Measurements from ENCODE around the gene NANP. TPM values are rescaled to one million over a fixed set of nuclear protein-coding genes. Genes with fewer than 3 reads are reported as not detected.

Gene NANP
- total and polyA plus RNA-seq, 2 of the 13 experiments (the other 11 are each of a cell fraction or from before 2014, with no cell fraction given) = 8.9 to 21.5 TPM

DNA sequence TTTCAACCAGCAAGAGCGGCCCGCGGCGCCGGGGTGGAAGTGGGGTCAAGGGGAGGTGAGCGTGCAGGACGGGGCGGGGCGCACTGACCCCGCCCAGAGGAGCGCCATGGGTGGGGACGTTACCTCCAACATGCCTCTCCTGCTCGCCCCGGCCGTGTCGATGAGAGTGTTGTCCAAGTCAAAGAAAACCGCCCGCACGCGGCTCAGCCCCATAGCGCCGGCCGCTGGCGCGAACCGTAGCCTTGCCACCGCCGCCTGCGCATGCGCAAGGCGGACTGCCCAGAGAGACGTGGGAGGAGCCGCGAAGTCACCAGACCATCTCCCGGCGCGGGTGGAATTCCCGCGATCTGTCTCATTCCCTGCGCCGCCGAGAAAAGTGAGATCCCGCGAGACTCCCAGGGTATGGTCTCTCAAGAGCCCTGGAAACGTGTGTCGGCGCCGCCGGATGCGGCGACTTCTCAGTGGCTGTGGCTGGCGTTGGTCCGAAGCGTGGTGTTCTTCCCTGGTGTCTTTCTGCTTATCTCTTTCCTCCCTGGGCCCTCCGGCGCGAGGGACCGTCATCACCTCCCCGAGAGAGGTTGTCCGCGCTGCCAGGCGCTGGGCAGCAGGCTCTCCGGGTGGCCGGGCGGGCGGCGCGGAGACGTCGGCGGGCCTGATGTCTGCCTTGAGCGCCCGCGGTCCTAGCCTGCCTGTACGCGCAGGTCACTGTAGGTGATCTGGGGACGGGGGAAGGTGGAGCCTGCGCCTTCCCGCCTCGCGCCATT lies at the start of gene NANP (continued):
- peak; percentile 89; the same call in 1 of the 2 replicates for TF ChIP-seq ZSCAN29 (CRISPR knock-in tag; conservative IDR thresholded peaks at IDR 0.05)
- peak; percentile 24; the same call in 1 of the 2 replicates for TF ChIP-seq ETV6 (CRISPR knock-in tag; conservative IDR thresholded peaks at IDR 0.05)
- TF ChIP-seq ZNF20 (CRISPR knock-in tag; IDR thresholded peaks at IDR 0.05) = peak; percentile 52; the same call in 1 of the 2 replicates
- TF ChIP-seq, protein P1, sequence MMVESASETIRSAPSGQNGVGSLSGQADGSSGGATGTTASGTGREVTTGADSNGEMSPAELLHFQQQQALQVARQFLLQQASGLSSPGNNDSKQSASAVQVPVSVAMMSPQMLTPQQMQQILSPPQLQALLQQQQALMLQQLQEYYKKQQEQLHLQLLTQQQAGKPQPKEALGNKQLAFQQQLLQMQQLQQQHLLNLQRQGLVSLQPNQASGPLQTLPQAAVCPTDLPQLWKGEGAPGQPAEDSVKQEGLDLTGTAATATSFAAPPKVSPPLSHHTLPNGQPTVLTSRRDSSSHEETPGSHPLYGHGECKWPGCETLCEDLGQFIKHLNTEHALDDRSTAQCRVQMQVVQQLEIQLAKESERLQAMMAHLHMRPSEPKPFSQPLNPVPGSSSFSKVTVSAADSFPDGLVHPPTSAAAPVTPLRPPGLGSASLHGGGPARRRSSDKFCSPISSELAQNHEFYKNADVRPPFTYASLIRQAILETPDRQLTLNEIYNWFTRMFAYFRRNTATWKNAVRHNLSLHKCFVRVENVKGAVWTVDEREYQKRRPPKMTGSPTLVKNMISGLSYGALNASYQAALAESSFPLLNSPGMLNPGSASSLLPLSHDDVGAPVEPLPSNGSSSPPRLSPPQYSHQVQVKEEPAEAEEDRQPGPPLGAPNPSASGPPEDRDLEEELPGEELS (CRISPR knock-in tag; IDR thresholded peaks at IDR 0.05) = no peak; the same call in 1 of the 2 replicates
- peak; percentile 92; the same call in 1 of the 2 replicates for TF ChIP-seq TAF1 (CRISPR knock-in tag; IDR thresholded peaks at IDR 0.05)
- peak; percentile 91 for TF ChIP-seq PTBP1 (IDR thresholded peaks at IDR 0.05; ENCODE audit: low read depth, low read length, poor library complexity, severe bottlenecking)
- TF ChIP-seq SNRNP70 (IDR thresholded peaks at IDR 0.05; ENCODE audit: low read depth, low read length) = no peak
- TF ChIP-seq, protein P2, sequence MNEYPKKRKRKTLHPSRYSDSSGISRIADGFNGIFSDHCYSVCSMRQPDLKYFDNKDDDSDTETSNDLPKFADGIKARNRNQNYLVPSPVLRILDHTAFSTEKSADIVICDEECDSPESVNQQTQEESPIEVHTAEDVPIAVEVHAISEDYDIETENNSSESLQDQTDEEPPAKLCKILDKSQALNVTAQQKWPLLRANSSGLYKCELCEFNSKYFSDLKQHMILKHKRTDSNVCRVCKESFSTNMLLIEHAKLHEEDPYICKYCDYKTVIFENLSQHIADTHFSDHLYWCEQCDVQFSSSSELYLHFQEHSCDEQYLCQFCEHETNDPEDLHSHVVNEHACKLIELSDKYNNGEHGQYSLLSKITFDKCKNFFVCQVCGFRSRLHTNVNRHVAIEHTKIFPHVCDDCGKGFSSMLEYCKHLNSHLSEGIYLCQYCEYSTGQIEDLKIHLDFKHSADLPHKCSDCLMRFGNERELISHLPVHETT (CRISPR knock-in tag; conservative IDR thresholded peaks at IDR 0.05) = peak; percentile 87; the same call in 1 of the 2 replicates
- peak; percentile 98 for TF ChIP-seq ZNF607 (CRISPR knock-in tag; IDR thresholded peaks at IDR 0.05; ENCODE audit: borderline replicate concordance)
- TF ChIP-seq NONO (IDR thresholded peaks at IDR 0.05) = no peak
- TF ChIP-seq NONO (CRISPR knock-in tag; conservative IDR thresholded peaks at IDR 0.05) = peak; percentile 87
- TF ChIP-seq ZBTB25 (CRISPR knock-in tag; IDR thresholded peaks at IDR 0.05) = peak; percentile 26
- TF ChIP-seq KAT2B (IDR thresholded peaks at IDR 0.05; ENCODE audit: borderline replicate concordance, low read depth, low read length) = no peak
- TF ChIP-seq ZFP1 (CRISPR knock-in tag; IDR thresholded peaks at IDR 0.05) = peak; percentile 75
- TF ChIP-seq ZFYVE20 (CRISPR knock-in tag; IDR thresholded peaks at IDR 0.05; ENCODE audit: borderline replicate concordance, low read depth) = peak; percentile 98
- TF ChIP-seq ZNF460 (CRISPR knock-in tag; IDR thresholded peaks at IDR 0.05; ENCODE audit: borderline replicate concordance) = peak; percentile 57; the same call in 1 of the 2 replicates
- TF ChIP-seq ZNF30 (CRISPR knock-in tag; IDR thresholded peaks at IDR 0.05) = peak; percentile 99; the same call in 1 of the 2 replicates
- TF ChIP-seq THYN1 (CRISPR knock-in tag; IDR thresholded peaks at IDR 0.05; ENCODE audit: borderline replicate concordance, low read depth) = no peak
- TF ChIP-seq NR2C2 (CRISPR knock-in tag; IDR thresholded peaks at IDR 0.05; ENCODE audit: borderline replicate concordance) = peak; percentile 81
- peak; percentile 97 for TF ChIP-seq PRMT3 (CRISPR knock-in tag; IDR thresholded peaks at IDR 0.05; ENCODE audit: borderline replicate concordance, low read depth)
- peak; percentile 99 for TF ChIP-seq KLF13 (CRISPR knock-in tag; IDR thresholded peaks at IDR 0.05)
- TF ChIP-seq ZFX (CRISPR knock-in tag; IDR thresholded peaks at IDR 0.05; ENCODE audit: low read depth) = peak; percentile 96; the same call in 1 of the 2 replicates
- peak; percentile 98 for TF ChIP-seq ERF (CRISPR knock-in tag; IDR thresholded peaks at IDR 0.05)
- TF ChIP-seq RAD21 (CRISPR knock-in tag; IDR thresholded peaks at IDR 0.05) = peak; percentile 62
- TF ChIP-seq PAX8 (CRISPR knock-in tag; IDR thresholded peaks at IDR 0.05; ENCODE audit: borderline replicate concordance) = 0 out of 2 replicates have a peak, but pooled peaks have one; percentile 30

All from HepG2 (cell line).